Stomach (tissue), 9 donors: Measurements from ENCODE around the gene TOX4. TPM values are rescaled to one million over a fixed set of nuclear protein-coding genes. Genes with fewer than 3 reads are reported as not detected.

Experiments used
- DNase-seq, 2 donors: peaks; one replicate each; pipeline versions ENCODE4 v3.0.0 to v3.0.0-alpha.2; 2013 to 2019
- H3K27ac ChIP-seq, 5 donors: fragments of 200-600 bp in 4 of 5; sonication (generic) in 4 of 5; one replicate each; pipeline ENCODE4 v1.5.1; 2013 to 2019; ENCODE audit warnings: mild to moderate bottlenecking in 1 of 5, moderate library complexity in 1 of 5
- H3K27me3 ChIP-seq, 3 donors: fragments of 200-600 bp; sonication (generic); one replicate each; pipeline ENCODE4 v1.5.1; 2017 to 2019; ENCODE audit warnings: mixed run types in 1 of 3
- H3K36me3 ChIP-seq, 4 donors: fragments of 200-600 bp; sonication (generic); 1 replicate in 3 of 4; 2 replicates in 1 of 4; pipeline ENCODE4 v1.5.1; 2016 to 2019
- H3K4me1 ChIP-seq, 4 donors: fragments of 200-600 bp; sonication (generic); one replicate each; pipeline ENCODE4 v1.5.1; 2016 to 2019
- H3K4me3 ChIP-seq, 4 donors: fragments of 200-600 bp; sonication (generic) in 3 of 4; one replicate each; pipeline ENCODE4 v1.5.1; 2016 to 2019; ENCODE audit warnings: mild to moderate bottlenecking in 1 of 4
- H3K9me3 ChIP-seq, 4 donors: fragments of 200-600 bp; sonication (generic); one replicate each; pipeline ENCODE4 v1.5.1; 2016 to 2019
- EP300 ChIP-seq: sonication (generic); formaldehyde crosslinking; IDR thresholded peaks from one replicate; pipeline ENCODE4 v1.6.1; 2017; ENCODE audit warnings: antibody characterized with exemption
- POLR2A ChIP-seq, 4 donors: fragments of 450-650 bp; IDR thresholded peaks; one replicate each; pipeline ENCODE4 v1.6.1; 2016; ENCODE audit warnings: antibody characterized with exemption in 4 of 4, control low read depth in 2 of 4, mild to moderate bottlenecking in 1 of 4, moderate library complexity in 1 of 4
- POLR2AphosphoS5 ChIP-seq, 3 donors: sonication (generic); formaldehyde crosslinking; IDR thresholded peaks; one replicate each; pipeline ENCODE4 v1.6.1; 2016; ENCODE audit warnings: antibody characterized with exemption in 3 of 3
- WGBS, 5 donors: extraction: QIAGEN DNeasy Blood & Tissue Kit in 3 of 5; methylation state at CpG; one replicate each; pipeline versions ENCODE4 v1.1.5 to v1.1.7; 2013 to 2018; 5-methylcytosine and 5-hydroxymethylcytosine counted together
- intact Hi-C: fragments of 100-400 bp; cut with DNase I; formaldehyde crosslinking; loops from one replicate; pipeline ENCODE4 v1.15.1; 2023; ENCODE audit warnings: low total_unique reads
- polyA plus RNA-seq, 3 donors: library from polyadenylated mRNA; stranded (reverse); fragments of 200-250 nt; gene quantifications; one replicate each; pipeline ENCODE4 v1.2.3, GENCODE V29; 2013
- total RNA-seq, 5 donors: library from RNA; depleted of rRNA; stranded (reverse); fragments of >200 nt; gene quantifications; one replicate each; pipeline versions ENCODE4 v1.1.0 to v1.2.3, GENCODE V29; 2014 to 2016
- TF ChIP-seq, protein P1 (sequence below), 7 experiments: fragments of 450-650 bp in 4 of 7; fragments of 200-600 bp in 3 of 7; sonication (generic) in 3 of 7; IDR thresholded peaks; one replicate each; pipeline ENCODE4 v1.5.1; 2016 to 2019; ENCODE audit warnings: antibody characterized with exemption in 7 of 7, control low read depth in 2 of 7, mild to moderate bottlenecking in 1 of 7
- donor health status: healthy with polysubstance abuse.
- donor health status: Bipolar disorder and iron deficiency.
- donor health status: healthy.

TOX4 gene
- total and polyA plus RNA-seq, 8 donors = 8.4 to 102 (median 30.2) TPM

DNA sequence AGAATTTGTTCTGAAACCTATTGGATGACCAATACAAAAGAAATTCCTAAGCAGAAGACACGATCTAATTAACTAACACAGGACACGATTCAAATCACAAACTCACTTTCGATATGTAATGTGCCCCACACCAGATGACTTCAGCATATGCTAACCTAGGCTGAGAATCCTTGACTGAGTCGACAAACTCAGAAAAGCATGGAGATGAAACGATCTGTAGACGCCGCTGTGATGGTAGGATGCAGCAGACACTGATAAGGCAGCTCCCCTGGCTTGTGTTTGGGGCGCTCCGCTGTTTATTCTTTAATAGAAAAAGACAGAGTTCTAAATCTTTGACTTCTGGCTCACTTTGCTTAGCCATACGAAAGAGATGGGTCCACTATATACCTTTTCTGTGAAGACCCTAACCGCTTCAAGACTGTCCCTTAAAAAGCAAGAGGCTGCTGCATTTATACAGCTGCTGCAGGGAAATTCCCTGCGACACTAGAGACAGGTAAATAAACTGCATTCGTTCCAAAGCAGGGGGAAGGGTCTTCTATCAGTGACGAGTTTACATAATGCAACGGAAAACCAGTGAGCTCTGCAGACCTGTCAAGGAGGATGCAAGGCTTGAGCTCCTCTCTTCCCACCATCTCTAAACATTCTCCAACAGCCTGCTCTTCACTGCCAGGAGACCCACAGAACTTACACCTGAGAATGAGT lies 22.0 kb upstream of the TOX4 start:
- H3K9me3 ChIP-seq = no peaks in the 10 kb centered on the region
- no peaks in the 10 kb centered on the region for H3K27me3 ChIP-seq
- peaks cover 20 to 54% (median 42%) of the 10 kb centered on the region in 4 donors for H3K4me1 ChIP-seq
- peaks cover 0 to 20% (median 16%) of the 10 kb centered on the region in 4 donors for H3K36me3 ChIP-seq
- TF ChIP-seq EP300 (no peak), POLR2A (IDR thresholded peaks at IDR 0.05) (no peak), POLR2AphosphoS5 (IDR thresholded peaks at IDR 0.05) (no peak)
- TF ChIP-seq, protein P1, sequence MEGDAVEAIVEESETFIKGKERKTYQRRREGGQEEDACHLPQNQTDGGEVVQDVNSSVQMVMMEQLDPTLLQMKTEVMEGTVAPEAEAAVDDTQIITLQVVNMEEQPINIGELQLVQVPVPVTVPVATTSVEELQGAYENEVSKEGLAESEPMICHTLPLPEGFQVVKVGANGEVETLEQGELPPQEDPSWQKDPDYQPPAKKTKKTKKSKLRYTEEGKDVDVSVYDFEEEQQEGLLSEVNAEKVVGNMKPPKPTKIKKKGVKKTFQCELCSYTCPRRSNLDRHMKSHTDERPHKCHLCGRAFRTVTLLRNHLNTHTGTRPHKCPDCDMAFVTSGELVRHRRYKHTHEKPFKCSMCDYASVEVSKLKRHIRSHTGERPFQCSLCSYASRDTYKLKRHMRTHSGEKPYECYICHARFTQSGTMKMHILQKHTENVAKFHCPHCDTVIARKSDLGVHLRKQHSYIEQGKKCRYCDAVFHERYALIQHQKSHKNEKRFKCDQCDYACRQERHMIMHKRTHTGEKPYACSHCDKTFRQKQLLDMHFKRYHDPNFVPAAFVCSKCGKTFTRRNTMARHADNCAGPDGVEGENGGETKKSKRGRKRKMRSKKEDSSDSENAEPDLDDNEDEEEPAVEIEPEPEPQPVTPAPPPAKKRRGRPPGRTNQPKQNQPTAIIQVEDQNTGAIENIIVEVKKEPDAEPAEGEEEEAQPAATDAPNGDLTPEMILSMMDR (IDR thresholded peaks at IDR 0.05) = no peak
- WGBS, 5 donors = 13 to 25% (median 16%) methylated on average over 15 of the region's 15 CpGs
- H3K27ac ChIP-seq = peak overlapping the region; percentile 93 to 97 (median 95)
- intact Hi-C loops = no loop called here
- DNase-seq = peak in 1 of 2 donors; percentile 32
- H3K4me3 ChIP-seq = peak overlapping the region; percentile 77 to 89 (median 81)

DNA sequence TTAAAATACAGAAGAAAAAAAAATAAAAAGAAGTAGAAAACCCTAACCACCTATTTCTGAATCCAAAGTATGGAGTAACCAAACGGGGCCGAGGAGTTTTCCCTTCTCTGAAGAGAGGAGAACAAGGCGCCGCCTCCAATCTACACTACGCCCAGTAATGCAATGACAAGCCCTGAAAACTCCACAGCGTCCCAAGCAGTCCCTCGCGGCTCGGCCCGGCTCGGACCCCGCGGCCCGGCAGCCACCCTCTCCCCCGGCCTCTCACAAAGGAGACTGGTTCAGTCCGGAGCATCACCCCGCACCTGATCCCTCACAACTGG lies 21.4 kb upstream of the TOX4 start:
- intact Hi-C loops = no loop called here
- TF ChIP-seq, protein P1 (IDR thresholded peaks at IDR 0.05) = no peak
- TF ChIP-seq EP300 = no peak
- TF ChIP-seq POLR2AphosphoS5 (IDR thresholded peaks at IDR 0.05) = no peak
- TF ChIP-seq POLR2A (IDR thresholded peaks at IDR 0.05) = no peak

DNA sequence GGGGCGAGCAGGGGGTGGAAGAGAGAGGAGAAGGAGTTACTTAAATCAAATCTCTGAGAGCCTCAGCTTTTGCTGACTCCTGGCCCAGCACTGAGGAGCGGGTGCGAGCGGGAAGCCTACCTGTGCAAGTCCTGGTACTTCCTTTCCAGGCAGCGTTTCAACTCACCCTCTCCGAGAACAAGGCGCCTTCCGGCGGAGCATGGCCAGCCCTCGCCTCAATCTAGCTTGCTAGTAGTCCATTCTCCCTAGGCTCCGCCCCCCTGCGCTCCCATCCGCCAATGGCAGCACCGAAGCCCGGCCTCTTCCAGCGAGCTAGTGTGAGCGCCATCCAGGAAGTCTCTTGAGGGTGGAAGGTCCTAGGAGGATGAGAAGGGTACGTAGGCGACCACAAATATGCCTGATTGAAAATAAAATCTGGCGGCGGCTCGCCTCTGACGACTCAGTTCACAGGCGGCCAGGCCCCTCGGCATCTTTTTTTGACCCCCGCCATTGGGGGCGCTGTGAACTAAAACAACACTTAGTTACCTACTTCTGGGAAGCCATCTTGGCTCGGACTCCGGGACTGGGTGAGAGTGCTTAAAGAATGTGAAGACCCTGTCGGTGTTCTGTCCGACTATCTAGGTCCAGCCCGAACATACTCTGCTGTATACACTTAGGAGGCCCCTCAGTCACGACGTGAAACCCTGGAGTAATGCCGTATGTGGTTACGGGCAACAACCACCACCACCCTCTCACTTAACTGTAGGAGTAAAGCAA lies 20.9 kb upstream of the TOX4 start, which contains the start of gene CHD8:
TSS of gene CHD8 (minus strand) at position 212 of the 756 bp plus-strand sequence. CDS start 24,480 bp downstream, outside the sequence.
- DNase-seq = peak; percentile 100
- Histone ChIP-seq H3K9me3 (no peaks in the 10 kb centered on the region), H3K4me3 (peak within 1 kb of the TSS; percentile 77 to 89 (median 81)), H3K4me1 (peaks cover 19 to 46% (median 36%) of the 10 kb centered on the region in 4 donors), H3K36me3 (peaks cover 4 to 30% (median 27%) of the 10 kb centered on the region in 4 donors), H3K27me3 (no peaks in the 10 kb centered on the region), H3K27ac (peak within 1 kb of the TSS; percentile 93 to 97 (median 95))
- intact Hi-C loops = no loop called here
- 0 to 1% (median 0%) methylated on average over 36 of the region's 36 CpGs for WGBS, 5 donors
- TF ChIP-seq EP300 (no peak), POLR2A (IDR thresholded peaks at IDR 0.05) (peak in 1 of 4 donors; percentile 61), POLR2AphosphoS5 (IDR thresholded peaks at IDR 0.05) (peak; percentile 74 to 96 (median 92))
- TF ChIP-seq, protein P1 (IDR thresholded peaks at IDR 0.05) = peak in 5 of 7 experiments; percentile 33 to 62 (median 51)

More for the DNA sequence above, 21.4 kb upstream of the TOX4 start:
- H3K4me1 ChIP-seq = peaks cover 19 to 50% (median 38%) of the 10 kb centered on the region in 4 donors
- 0 to 1% (median 0%) methylated on average over 12 to 17 of the region's 17 CpGs for WGBS, 5 donors
- peak overlapping the region; percentile 93 to 97 (median 95) for H3K27ac ChIP-seq
- H3K27me3 ChIP-seq = no peaks in the 10 kb centered on the region
- peaks cover 0 to 25% (median 22%) of the 10 kb centered on the region in 4 donors for H3K36me3 ChIP-seq
- no peaks in the 10 kb centered on the region for H3K9me3 ChIP-seq
- peak overlapping the region; percentile 77 to 89 (median 81) for H3K4me3 ChIP-seq
- DNase-seq = no peak

DNA sequence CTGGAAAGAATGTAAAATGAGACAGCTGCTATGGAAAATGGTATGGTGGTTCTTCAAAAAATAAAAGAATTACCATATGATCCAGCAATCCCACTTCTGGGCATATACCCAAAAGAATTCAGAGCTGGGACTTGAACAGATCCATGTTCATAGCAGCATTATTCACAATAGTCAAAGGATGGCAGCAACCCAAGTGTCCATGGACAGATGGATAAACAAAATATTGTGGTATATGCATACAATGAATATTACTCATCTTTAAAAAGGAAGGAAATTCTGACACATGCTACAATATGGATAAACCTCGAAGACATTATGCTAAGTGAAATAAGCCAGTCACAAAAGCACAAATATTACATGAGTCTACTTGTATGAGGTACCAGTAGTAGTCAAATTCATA lies 9.4 kb upstream of the TOX4 start:
- peak in 1 of 2 donors; percentile 36 for DNase-seq
- TF ChIP-seq POLR2A (IDR thresholded peaks at IDR 0.05) = no peak
- TF ChIP-seq, protein P1 (IDR thresholded peaks at IDR 0.05) = no peak
- no peak for TF ChIP-seq EP300
- TF ChIP-seq POLR2AphosphoS5 (IDR thresholded peaks at IDR 0.05) = no peak
- Histone ChIP-seq H3K27me3 (no peaks in the 10 kb centered on the region), H3K9me3 (no peaks in the 10 kb centered on the region), H3K27ac (no peak overlapping the region), H3K36me3 (peaks cover 35 to 96% (median 72%) of the 10 kb centered on the region in 4 donors), H3K4me3 (no peak overlapping the region), H3K4me1 (no peaks in the 10 kb centered on the region)
- intact Hi-C loops = no loop called here
- WGBS, 5 donors = 62 to 90% (median 80%) methylated on average over 1 of the region's 1 CpG
